GM19328 (cell line): ENCODE results near the gene C21orf58.
"Not testable (repeated sequence)": the region's sequence is repeated elsewhere in the genome, so short reads cannot be mapped to it uniquely, and the experiment has no call there.

Source experiments
- ATAC-seq: cut with Tn5 transposase; IDR thresholded peaks from one replicate; pipeline ENCODE4 v1.9.1; 2021; ENCODE audit warnings: mild to moderate bottlenecking, moderate library complexity; ENCODE audit not compliant: unreplicated experiment

Gene C21orf58

GRCh38 chr21:46325073-46325912, 1.6 kb upstream of the C21orf58 start:
- ATAC-seq: no peak

- ATAC-seq: peak; percentile 61
Measured at GRCh38 chr21:46324390-46325072, 861 bp upstream of the C21orf58 start.

- ATAC-seq: no peak
Measured at GRCh38 chr21:46323227-46323709, 402 bp downstream of the C21orf58 start.

GRCh38 chr21:46322351-46323226, 1.1 kb downstream of the C21orf58 start:
- no peak for ATAC-seq

- no peak for ATAC-seq
Measured at GRCh38 chr21:46320331-46320801, 3.3 kb downstream of the C21orf58 start.

GRCh38 chr21:46319186-46319585, 4.5 kb downstream of the C21orf58 start:
- no peak for ATAC-seq

GRCh38 chr21:46318464-46318845, 5.2 kb downstream of the C21orf58 start:
- no peak for ATAC-seq

GRCh38 chr21:46317710-46318463, 5.8 kb downstream of the C21orf58 start:
- no peak for ATAC-seq

- no peak for ATAC-seq
Measured at GRCh38 chr21:46316708-46317324, 6.9 kb downstream of the C21orf58 start.

GRCh38 chr21:46314441-46315020, 9.1 kb downstream of the C21orf58 start:
- no peak for ATAC-seq

- no peak for ATAC-seq
Measured at GRCh38 chr21:46312949-46313348, 10.7 kb downstream of the C21orf58 start.

GRCh38 chr21:46311568-46311967, 12.1 kb downstream of the C21orf58 start:
- no peak for ATAC-seq

- ATAC-seq: not testable (repeated sequence)
Measured at GRCh38 chr21:46310260-46310659, 13.4 kb downstream of the C21orf58 start.

GRCh38 chr21:46308431-46308830, 15.2 kb downstream of the C21orf58 start:
- ATAC-seq: no peak

- no peak for ATAC-seq
Measured at GRCh38 chr21:46307625-46308024, 16.0 kb downstream of the C21orf58 start.

- no peak for ATAC-seq
Measured at GRCh38 chr21:46304955-46305354, 18.7 kb downstream of the C21orf58 start.

GRCh38 chr21:46304437-46304836, 19.2 kb downstream of the C21orf58 start:
- ATAC-seq: no peak

- ATAC-seq: no peak
Measured at GRCh38 chr21:46301759-46302158, 21.9 kb downstream of the C21orf58 start.

- no peak for ATAC-seq
Measured at GRCh38 chr21:46299167-46299566, 24.5 kb downstream of the C21orf58 start.
